AG09309 (cell line): ENCODE results near the gene CPNE5.

Source experiments
- DNase-seq: peaks from one replicate; pipeline ENCODE4 v3.0.0-alpha.2; 2010; ENCODE audit warnings: low read depth
- H3K4me3 ChIP-seq: 2 replicates; pipeline ENCODE4 v1.5.1; 2011; ENCODE audit warnings: mild to moderate bottlenecking, low read depth, low read length, moderate library complexity; ENCODE audit not compliant: control insufficient read depth
- TF ChIP-seq, protein P1 (sequence below): IDR thresholded peaks from 2 replicates; pipeline ENCODE4 v1.5.1; 2011; ENCODE audit warnings: mild to moderate bottlenecking, low read depth, low read length, inconsistent platforms; ENCODE audit not compliant: insufficient read depth, control insufficient read depth; ENCODE audit errors: missing control alignments

CPNE5 gene

DNA sequence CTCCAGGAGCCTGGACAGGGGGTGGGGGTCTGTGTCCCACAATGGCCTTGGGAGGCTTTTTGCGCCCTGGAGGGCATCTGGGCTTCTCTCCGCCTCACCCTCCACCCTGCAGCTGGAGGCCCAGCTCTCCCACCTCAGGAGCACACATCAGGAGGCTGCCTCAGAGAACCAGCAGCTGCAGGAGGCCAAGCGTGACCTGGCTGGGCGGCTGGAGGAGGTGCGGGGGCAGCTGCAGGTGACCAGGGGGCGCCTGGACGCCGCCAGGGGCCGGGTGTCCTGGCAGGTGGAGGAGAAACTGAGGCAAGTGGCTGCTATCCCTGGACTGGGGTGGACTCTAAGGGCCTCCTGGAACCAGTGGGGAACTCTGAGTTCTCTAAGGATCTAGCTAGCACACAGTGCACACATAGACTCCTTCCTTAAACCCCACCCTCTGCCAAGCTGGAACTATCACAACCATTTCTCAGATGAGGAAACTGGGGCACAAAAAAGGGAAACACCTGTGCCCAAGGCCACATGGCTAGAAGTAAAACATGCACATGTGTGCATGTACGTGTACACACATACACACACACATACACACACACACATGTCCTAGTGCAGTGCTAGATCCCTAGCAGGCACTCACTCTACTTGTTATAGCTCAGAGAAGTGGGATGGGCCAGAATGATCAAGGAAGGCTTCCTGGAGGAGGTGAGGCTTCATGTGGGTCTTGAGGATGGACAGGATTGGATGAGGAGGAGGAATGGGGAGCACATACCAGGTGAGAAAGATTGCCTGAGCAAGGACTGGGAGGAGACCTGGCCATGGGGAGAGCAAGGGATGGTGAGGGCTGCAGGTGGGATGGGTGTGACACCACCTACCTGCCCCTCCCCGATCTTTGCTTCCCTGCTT lies 118.7 kb downstream of the CPNE5 start:
- H3K4me3 ChIP-seq: no peak overlapping the region
- TF ChIP-seq, protein P1, sequence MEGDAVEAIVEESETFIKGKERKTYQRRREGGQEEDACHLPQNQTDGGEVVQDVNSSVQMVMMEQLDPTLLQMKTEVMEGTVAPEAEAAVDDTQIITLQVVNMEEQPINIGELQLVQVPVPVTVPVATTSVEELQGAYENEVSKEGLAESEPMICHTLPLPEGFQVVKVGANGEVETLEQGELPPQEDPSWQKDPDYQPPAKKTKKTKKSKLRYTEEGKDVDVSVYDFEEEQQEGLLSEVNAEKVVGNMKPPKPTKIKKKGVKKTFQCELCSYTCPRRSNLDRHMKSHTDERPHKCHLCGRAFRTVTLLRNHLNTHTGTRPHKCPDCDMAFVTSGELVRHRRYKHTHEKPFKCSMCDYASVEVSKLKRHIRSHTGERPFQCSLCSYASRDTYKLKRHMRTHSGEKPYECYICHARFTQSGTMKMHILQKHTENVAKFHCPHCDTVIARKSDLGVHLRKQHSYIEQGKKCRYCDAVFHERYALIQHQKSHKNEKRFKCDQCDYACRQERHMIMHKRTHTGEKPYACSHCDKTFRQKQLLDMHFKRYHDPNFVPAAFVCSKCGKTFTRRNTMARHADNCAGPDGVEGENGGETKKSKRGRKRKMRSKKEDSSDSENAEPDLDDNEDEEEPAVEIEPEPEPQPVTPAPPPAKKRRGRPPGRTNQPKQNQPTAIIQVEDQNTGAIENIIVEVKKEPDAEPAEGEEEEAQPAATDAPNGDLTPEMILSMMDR: no peak
- no peak for DNase-seq

GRCh38 chr6:36719126-36719525 lies 120.1 kb downstream of the CPNE5 start:
- DNase-seq: no peak
- H3K4me3 ChIP-seq: no peak overlapping the region
- TF ChIP-seq, protein P1: no peak

DNA sequence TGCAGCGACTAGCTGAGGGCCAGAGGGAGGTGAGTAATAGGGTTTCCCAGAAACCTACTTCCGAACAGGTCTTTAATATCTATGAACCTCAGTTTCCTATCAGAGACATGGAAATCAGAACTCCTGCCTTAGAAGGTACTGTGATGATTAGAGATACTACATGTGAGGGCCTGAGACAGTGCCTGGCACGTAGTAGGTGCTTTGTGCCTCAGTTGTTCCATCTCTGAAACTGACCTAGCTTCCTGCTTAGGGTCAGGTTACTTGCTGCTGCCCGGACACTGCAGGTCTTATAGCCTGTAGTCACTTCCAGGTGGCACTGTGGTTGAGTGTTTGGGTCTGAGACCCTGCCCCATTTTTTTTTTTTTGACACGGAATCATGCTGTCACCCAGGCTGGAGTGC lies 120.7 kb downstream of the CPNE5 start:
- no peak for DNase-seq
- TF ChIP-seq, protein P1: no peak
- no peak overlapping the region for H3K4me3 ChIP-seq

GRCh38 chr6:36717871-36718540 lies 121.2 kb downstream of the CPNE5 start:
- DNase-seq: no peak
- H3K4me3 ChIP-seq: no peak overlapping the region
- TF ChIP-seq, protein P1: no peak

DNA sequence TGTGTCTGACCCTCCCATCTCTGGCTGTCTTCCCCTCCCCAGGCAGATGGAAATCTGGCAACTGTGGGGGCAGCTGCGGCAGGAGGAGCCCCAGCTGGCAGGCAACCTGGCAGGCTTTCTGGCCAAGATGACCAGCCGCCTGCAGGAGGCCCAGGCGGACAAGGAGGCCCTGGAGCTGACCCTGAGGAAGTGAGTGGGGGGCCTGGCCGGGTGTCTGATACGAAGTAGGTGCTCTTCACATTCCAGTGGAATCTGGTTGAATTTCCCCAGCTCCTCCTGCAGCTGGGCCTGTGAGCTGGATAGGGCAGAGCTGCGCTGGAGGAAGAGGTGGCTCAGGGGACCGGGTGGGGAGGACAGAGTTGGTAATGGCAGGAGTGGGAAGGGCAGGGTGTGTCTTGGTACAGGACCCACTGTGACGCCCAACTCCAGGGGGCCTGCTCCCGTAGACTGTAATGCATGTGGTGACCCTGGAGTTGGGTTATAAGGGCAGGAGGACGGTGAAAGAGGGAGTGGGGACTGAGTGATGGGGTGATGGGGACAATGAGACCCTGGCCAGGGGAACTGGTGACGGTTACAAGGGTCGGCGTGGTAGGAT lies 121.9 kb downstream of the CPNE5 start:
- H3K4me3 ChIP-seq: no peak overlapping the region
- no peak for DNase-seq
- TF ChIP-seq, protein P1: no peak

DNA sequence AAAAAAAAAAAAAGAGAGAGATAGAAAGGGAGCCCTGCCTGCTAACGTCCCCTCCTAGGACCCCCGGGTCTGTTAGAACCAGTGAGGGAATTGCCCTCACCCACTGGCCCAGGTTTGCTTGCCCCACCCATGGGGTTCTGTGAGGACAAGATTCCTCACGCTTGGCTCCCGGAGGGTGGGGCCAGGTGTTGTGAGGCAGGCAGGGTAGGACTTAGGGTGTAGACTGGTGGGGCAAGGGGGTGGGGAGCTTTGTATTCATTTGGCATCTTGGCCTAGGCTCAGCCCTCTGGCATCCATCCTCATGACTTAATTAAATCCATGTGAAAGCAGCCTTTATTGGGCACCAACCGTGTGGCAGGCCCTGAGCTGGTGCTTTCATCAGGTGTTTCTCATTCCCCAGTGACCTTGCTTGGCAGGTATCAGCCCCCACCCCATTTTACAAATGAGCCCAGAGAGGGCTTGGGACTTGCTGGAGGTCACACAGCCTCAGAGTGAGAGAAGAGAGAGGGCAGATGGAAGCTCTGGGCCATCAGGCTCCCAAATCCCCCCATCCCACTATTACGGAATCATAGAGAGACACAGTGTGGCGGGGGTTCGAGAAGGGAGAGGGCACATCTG lies 122.7 kb downstream of the CPNE5 start:
- TF ChIP-seq, protein P1: no peak
- no peak overlapping the region for H3K4me3 ChIP-seq
- DNase-seq: no peak
